H1 (cell line): ENCODE data around the gene SEMA3D. TPM values are rescaled to one million over a fixed set of nuclear protein-coding genes. Genes with fewer than 3 reads are reported as not detected.

Experiments
- CTCF ChIA-PET: fragments of 300-600 bp; sonication (Branson Sonifier 250); formaldehyde crosslinking; loops from one replicate; lab custom pipeline; 2021; ENCODE audit not compliant: partially characterized antibody; lab: Charles Lee
- POLR2A ChIA-PET: fragments of 300-600 bp; sonication (Branson Sonifier 250); formaldehyde crosslinking; loops from one replicate; lab custom pipeline; 2021; ENCODE audit warnings: inconsistent platforms; ENCODE audit not compliant: partially characterized antibody; lab: Charles Lee
- DNase-seq, 2 experiments: peaks; one replicate each; pipeline versions ENCODE4 v3.0.0 to v3.0.0-alpha.2; 2010 to 2022; ENCODE audit warnings: low spot score in 2 of 2, low read depth in 1 of 2, mixed read lengths in 1 of 2
- FAIRE-seq: peaks from 2 replicates; lab custom pipeline; 2011; peaks lifted over from hg19 to GRCh38; lab: Jason Lieb, UNC
- H2AFZ ChIP-seq: 2 replicates; pipeline ENCODE4 v1.8.1; 2012; ENCODE audit warnings: low read length, inconsistent platforms
- H2AK5ac ChIP-seq: 2 replicates; pipeline ENCODE4 v1.6.1; 2013; ENCODE audit warnings: low read depth, low read length
- H2BK120ac ChIP-seq: replicated peaks from 2 replicates; pipeline ENCODE3; 2013; ENCODE audit warnings: low read depth, low read length, inconsistent platforms
- H2BK12ac ChIP-seq: 2 replicates; pipeline ENCODE4 v1.6.1; 2013; ENCODE audit warnings: low read depth, low read length
- H2BK15ac ChIP-seq: 2 replicates; pipeline ENCODE4 v1.6.1; 2013; ENCODE audit warnings: low read length
- H2BK20ac ChIP-seq: 2 replicates; pipeline ENCODE4 v1.6.1; 2013; ENCODE audit warnings: low read length
- H2BK5ac ChIP-seq: 2 replicates; pipeline ENCODE4 v1.6.1; 2013; ENCODE audit warnings: low read depth, low read length
- H3K14ac ChIP-seq: 2 replicates; pipeline ENCODE4 v1.6.1; 2013; ENCODE audit warnings: inconsistent platforms; ENCODE audit not compliant: insufficient read length
- H3K18ac ChIP-seq: 2 replicates; pipeline ENCODE4 v1.6.1; 2013; ENCODE audit warnings: low read length; ENCODE audit errors: extremely low read depth
- H3K23ac ChIP-seq: 2 replicates; pipeline ENCODE4 v1.6.1; 2013; ENCODE audit warnings: inconsistent platforms; ENCODE audit not compliant: insufficient read length
- H3K23me2 ChIP-seq: 2 replicates; pipeline ENCODE4 v1.6.1; 2013; ENCODE audit warnings: low read depth, low read length
- H3K27ac ChIP-seq: 2 replicates; pipeline ENCODE4 v1.6.1; 2011; ENCODE audit warnings: low read depth, low read length, inconsistent platforms
- H3K27me3 ChIP-seq, 4 experiments: replicated peaks in 1 of 4; 1 replicate in 1 of 4; 2 replicates in 3 of 4; pipeline versions ENCODE4 v1.6.1 to v1.8.1; 2011 to 2013; ENCODE audit warnings: low read length in 3 of 4, mild to moderate bottlenecking in 3 of 4, inconsistent platforms in 2 of 4, mixed read lengths in 2 of 4, moderate library complexity in 1 of 4; ENCODE audit not compliant: control insufficient read depth in 3 of 4, insufficient read depth in 3 of 4; ENCODE audit errors: extremely low read depth in 1 of 4
- H3K36me3 ChIP-seq, 4 experiments: 2 replicates each; pipeline versions ENCODE4 v1.6.1 to v1.8.1; 2011 to 2013; ENCODE audit warnings: mild to moderate bottlenecking in 4 of 4, low read length in 3 of 4, moderate library complexity in 2 of 4, control low read depth in 1 of 4, inconsistent platforms in 1 of 4; ENCODE audit not compliant: insufficient read depth in 4 of 4, control insufficient read depth in 2 of 4
- H3K4ac ChIP-seq: replicated peaks from 2 replicates; pipeline ENCODE3; 2013; ENCODE audit warnings: low read length, low read depth, mixed read lengths, inconsistent platforms; ENCODE audit not compliant: insufficient read length
- H3K4me1 ChIP-seq, 4 experiments: replicated peaks in 1 of 4; 1 replicate in 1 of 4; 2 replicates in 3 of 4; pipeline versions ENCODE4 v1.6.1 to v1.8.1; 2011 to 2013; ENCODE audit warnings: low read length in 3 of 4, inconsistent platforms in 2 of 4, mixed read lengths in 1 of 4; ENCODE audit not compliant: insufficient read depth in 4 of 4, control insufficient read depth in 3 of 4
- H3K4me2 ChIP-seq, 2 experiments: 2 replicates each; pipeline versions ENCODE4 v1.6.1 to v1.8.1; 2011 to 2013; ENCODE audit warnings: low read depth in 2 of 2, low read length in 2 of 2, control low read depth in 1 of 2, inconsistent platforms in 1 of 2, mild to moderate bottlenecking in 1 of 2; ENCODE audit not compliant: insufficient read depth in 1 of 2
- H3K4me3 ChIP-seq, 4 experiments: fragments of 200-600, 300-600 bp in 1 of 4; sonication (generic), shearing (Covaris generic), sonication (Bioruptor Twin) in 1 of 4; 2 replicates each; pipeline versions ENCODE4 v1.5.1 to v1.8.1; 2011 to 2016; ENCODE audit warnings: low read length in 4 of 4, low read depth in 3 of 4, control low read depth in 2 of 4, inconsistent platforms in 2 of 4, mild to moderate bottlenecking in 2 of 4, mixed read lengths in 1 of 4, moderate library complexity in 1 of 4; ENCODE audit not compliant: insufficient read depth in 2 of 4; ENCODE audit errors: extremely low read depth in 1 of 4
- H3K56ac ChIP-seq: replicated peaks from 2 replicates; pipeline ENCODE3; 2013; ENCODE audit warnings: low read depth, mild to moderate bottlenecking, mixed read lengths, low read length, inconsistent platforms; ENCODE audit not compliant: insufficient read length
- H3K79me1 ChIP-seq: 2 replicates; pipeline ENCODE4 v1.6.1; 2013; ENCODE audit warnings: low read depth, low read length, control low read depth
- H3K79me2 ChIP-seq, 2 experiments: 2 replicates each; pipeline versions ENCODE4 v1.6.1 to v1.8.1; 2012 to 2013; ENCODE audit warnings: low read length in 2 of 2, mild to moderate bottlenecking in 2 of 2, inconsistent platforms in 1 of 2; ENCODE audit not compliant: insufficient read depth in 2 of 2, control insufficient read depth in 1 of 2
- H3K9ac ChIP-seq, 4 experiments: replicated peaks in 1 of 4; 1 replicate in 1 of 4; 2 replicates in 3 of 4; pipeline versions ENCODE4 v1.6.1 to v1.8.1; 2011 to 2013; ENCODE audit warnings: low read depth in 3 of 4, low read length in 3 of 4, control low read depth in 2 of 4, mild to moderate bottlenecking in 2 of 4, moderate library complexity in 2 of 4, inconsistent platforms in 1 of 4; ENCODE audit errors: extremely low read depth in 1 of 4
- H3K9me3 ChIP-seq, 2 experiments: 2 replicates each; pipeline versions ENCODE4 v1.6.1 to v1.8.1; 2012 to 2013; ENCODE audit warnings: mild to moderate bottlenecking in 2 of 2, moderate library complexity in 2 of 2, control low read depth in 1 of 2, inconsistent platforms in 1 of 2, low read depth in 1 of 2, low read length in 1 of 2, mixed read lengths in 1 of 2; ENCODE audit not compliant: insufficient read depth in 2 of 2
- H4K20me1 ChIP-seq, 2 experiments: replicated peaks in 1 of 2; 2 replicates each; pipeline versions ENCODE3 to v1.8.1; 2011 to 2013; ENCODE audit warnings: inconsistent platforms in 2 of 2, low read length in 2 of 2, mild to moderate bottlenecking in 1 of 2; ENCODE audit not compliant: insufficient read depth in 2 of 2, control insufficient read depth in 1 of 2
- H4K5ac ChIP-seq: 2 replicates; pipeline ENCODE4 v1.6.1; 2013; ENCODE audit warnings: low read length, low read depth, mixed read lengths, inconsistent platforms; ENCODE audit not compliant: insufficient read length
- H4K8ac ChIP-seq: 2 replicates; pipeline ENCODE4 v1.8.0; 2013; ENCODE audit warnings: mild to moderate bottlenecking, moderate library complexity, low read length, inconsistent platforms; ENCODE audit not compliant: insufficient read depth; ENCODE audit errors: extremely low read depth
- H4K91ac ChIP-seq: replicated peaks from 2 replicates; pipeline ENCODE3; 2013; ENCODE audit warnings: low read length, mixed read lengths, inconsistent platforms; ENCODE audit not compliant: insufficient read length
- ASH2L ChIP-seq: fragments of 200-600, 300-600 bp; sonication (generic); IDR thresholded peaks from one replicate; pipeline ENCODE4 v1.7.1; 2017; ENCODE audit warnings: low read length
- CREB1 ChIP-seq: IDR thresholded peaks from 2 replicates; pipeline ENCODE4 v1.6.1; 2012; ENCODE audit warnings: inconsistent platforms
- CTCF ChIP-seq, 3 experiments: IDR thresholded peaks; 1 replicate in 2 of 3; 2 replicates in 1 of 3; pipeline versions ENCODE4 v1.5.1 to v1.6.1; 2011; ENCODE audit warnings: low read length in 3 of 3, mild to moderate bottlenecking in 3 of 3, inconsistent platforms in 2 of 3, low read depth in 1 of 3, moderate library complexity in 1 of 3; ENCODE audit not compliant: insufficient read depth in 1 of 3; ENCODE audit errors: control extremely low read depth in 1 of 3
- EP300 ChIP-seq, 2 experiments: IDR thresholded peaks; 1 replicate in 1 of 2; 2 replicates in 1 of 2; pipeline ENCODE4 v1.6.1; 2011 to 2012; ENCODE audit warnings: low read depth in 2 of 2, low read length in 2 of 2, mild to moderate bottlenecking in 2 of 2, borderline replicate concordance in 1 of 2, inconsistent platforms in 1 of 2, moderate library complexity in 1 of 2
- JUN ChIP-seq: IDR thresholded peaks from 2 replicates; pipeline ENCODE4 v1.6.1; 2011; ENCODE audit warnings: low read depth, mild to moderate bottlenecking, improper control_type of control experiment, low read length
- SAP30 ChIP-seq: fragments of 300-600 bp; sonication (generic); IDR thresholded peaks from 2 replicates; pipeline ENCODE4 v1.7.1; 2012; ENCODE audit warnings: low read length, moderate library complexity, mild to moderate bottlenecking, inconsistent platforms; ENCODE audit not compliant: insufficient read depth, insufficient replicate concordance
- SIN3A ChIP-seq, 2 experiments: IDR thresholded peaks in 1 of 2; conservative IDR thresholded peaks in 1 of 2; 2 replicates each; pipeline ENCODE4 v1.6.1; 2011 to 2012; ENCODE audit warnings: low read length in 2 of 2, improper control_type of control experiment in 1 of 2, low read depth in 1 of 2, mild to moderate bottlenecking in 1 of 2
- USF2 ChIP-seq: IDR thresholded peaks from 2 replicates; pipeline ENCODE4 v1.6.1; 2011; ENCODE audit warnings: low read length, improper control_type of control experiment
- ZNF274 ChIP-seq: IDR thresholded peaks from 2 replicates; pipeline ENCODE4 v1.7.0; 2012; ENCODE audit warnings: low read length, borderline replicate concordance; ENCODE audit errors: extremely low read depth
- WGBS, 2 experiments: shearing (Covaris generic) in 1 of 2; methylation state at CpG; one replicate each; pipeline versions ENCODE4 v1.1.6 to v1.1.7; 2013 to 2015; ENCODE audit warnings: low lambda C conversion rate in 2 of 2, mixed read lengths in 2 of 2, inconsistent platforms in 1 of 2, low coverage in 1 of 2, missing lambda C conversion rate in 1 of 2; ENCODE audit not compliant: insufficient replicate concordance in 2 of 2, insufficient coverage in 1 of 2, insufficient read length in 1 of 2; ENCODE audit errors: extremely low coverage in 1 of 2, missing lambda C conversion rate in 1 of 2; 5-methylcytosine and 5-hydroxymethylcytosine counted together
- polyA plus RNA-seq, 7 experiments: library from polyadenylated mRNA; depleted of rRNA in 3 of 7; stranded (reverse) in 5 of 7; unstranded in 2 of 7; fragments of >200 nt in 5 of 7; fragments of 200-250 nt in 2 of 7; gene quantifications; 1 replicate in 5 of 7; 2 replicates in 1 of 7; 4 replicates in 1 of 7; pipeline versions ENCODE4 v1.2.1 to v1.2.3, GENCODE V29; 2011 to 2013; ENCODE audit warnings: missing spikeins in 2 of 7, mixed read lengths in 2 of 7
- total RNA-seq: library from RNA; stranded (reverse); fragmentation: NEBNext Ultra II Directional; extraction: Animal tissue kit (Norgen Biotek cat#: 25700); gene quantifications from 2 replicates; pipeline ENCODE4 v1.2.1, GENCODE V29; 2021

The SEMA3D gene
- total and polyA plus RNA-seq, 2 of the 8 experiments (the other 6 are each of a cell fraction or from before 2014, with no cell fraction given), result 1.6 to 3.5 TPM

- Histone ChIP-seq H4K5ac (peak overlapping the region; percentile 51), H3K4me1 (peaks cover 0 to 10% (median 0%) of the 10 kb centered on the region in 4 experiments; a peak in 1 of 7 replicates), H3K9me3 (no peaks in the 10 kb centered on the region), H3K27me3 (no peaks in the 10 kb centered on the region), H2BK12ac (no peak overlapping the region), H3K14ac (no peak overlapping the region), H3K56ac (no peak overlapping the region), H3K79me2 (no peaks in the 10 kb centered on the region), H3K4me2 (no peak overlapping the region), H3K23me2 (no peaks in the 10 kb centered on the region), H3K79me1 (no peaks in the 10 kb centered on the region), H3K23ac (no peak overlapping the region), H4K8ac (no peak overlapping the region), H3K18ac (no peak overlapping the region), H2BK15ac (no peak overlapping the region), H3K9ac (no peak overlapping the region), H2AFZ (no peak overlapping the region), H2BK120ac (no peak overlapping the region), H3K4me3 (no peak overlapping the region), H3K4ac (no peak overlapping the region), H3K27ac (no peak overlapping the region), H4K20me1 (no peaks in the 10 kb centered on the region), H2BK20ac (no peak overlapping the region), H3K36me3 (no peaks in the 10 kb centered on the region), H4K91ac (no peak overlapping the region), H2BK5ac (no peak overlapping the region), H2AK5ac (no peak overlapping the region)
- TF ChIP-seq SAP30 (no peak), USF2 (no peak), ASH2L (no peak), CTCF (IDR thresholded peaks at IDR 0.05; ENCODE audit: control extremely low read depth in 1 of 3, insufficient read depth in 1 of 3, low read depth in 1 of 3, low read length in 3 of 3) (no peak), SIN3A (conservative IDR thresholded peaks at IDR 0.05 in 1 of 2, IDR thresholded peaks at IDR 0.05 in 1 of 2; ENCODE audit: low read depth in 1 of 2, low read length in 2 of 2) (no peak), JUN (no peak), EP300 (IDR thresholded peaks at IDR 0.05; ENCODE audit: borderline replicate concordance in 1 of 2, low read depth in 2 of 2, low read length in 2 of 2) (no peak), ZNF274 (no peak), CREB1 (no peak)
- DNase-seq (no peak), FAIRE-seq (no peak)
- POLR2A ChIA-PET, result no interaction called here
- 87% methylated on average over 1 of the region's 1 CpG; no CpG with 5 or more reads in 1 of the 2 experiments for WGBS, 2 experiments
- CTCF ChIA-PET, result interaction anchor here (1.3 to 2.4 kb wide), 2 partner anchors 104 to 1083 kb away, joined by 5 to 10 read pairs; no protein-coding TSS in a partner anchor
Measured at GRCh38 chr7:85018498-85018897, 168.4 kb downstream of the SEMA3D start.
